GM12892 (cell line): ENCODE measurements around the gene SP1.

ENCODE experiments used
- DNase-seq: peaks from one replicate; pipeline ENCODE4 v3.0.0; 2011; ENCODE audit not compliant: insufficient read length
- FAIRE-seq: peaks from 2 replicates; lab custom pipeline; 2011; peaks lifted over from hg19 to GRCh38; lab: Jason Lieb, UNC
- POLR2A ChIP-seq: IDR thresholded peaks from 2 replicates; pipeline ENCODE4 v1.6.1; 2011; ENCODE audit warnings: low read depth, low read length, control low read depth
- POLR2AphosphoS5 ChIP-seq: IDR thresholded peaks from 2 replicates; pipeline ENCODE4 v1.6.1; 2011; ENCODE audit warnings: low read depth, low read length, control low read depth
- TAF1 ChIP-seq: IDR thresholded peaks from 2 replicates; pipeline ENCODE4 v1.6.1; 2011; ENCODE audit warnings: low read depth, mild to moderate bottlenecking, control low read depth, low read length, borderline replicate concordance

The SP1 gene

DNA sequence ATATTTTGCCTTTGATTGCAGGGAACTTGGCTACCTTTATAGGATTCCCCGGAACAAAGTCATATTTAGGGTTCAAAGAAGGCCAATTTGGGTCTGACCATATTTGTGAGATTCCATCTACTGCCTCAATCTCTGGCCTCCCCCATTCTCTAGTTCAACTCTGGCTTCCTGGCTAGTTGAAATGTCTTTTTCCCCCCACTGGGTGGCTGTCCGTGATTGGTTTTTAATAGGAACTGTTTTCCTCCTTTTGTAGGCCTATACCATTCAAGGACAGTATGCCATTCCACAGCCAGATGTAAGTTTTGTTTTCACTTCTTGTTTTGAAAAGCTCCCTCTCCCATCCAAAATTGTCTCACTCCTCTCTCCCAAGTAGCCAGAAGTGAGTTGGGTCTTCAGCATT, 85.7 kb downstream of the SP1 start:
- TF ChIP-seq POLR2A (no peak), TAF1 (no peak), POLR2AphosphoS5 (no peak)
- FAIRE-seq = no peak
- DNase-seq = no peak
